GM12865 (cell line): Measurements from ENCODE around the gene RAPGEF2.
"Not testable (repeated sequence)": the region's sequence is repeated elsewhere in the genome, so short reads cannot be mapped to it uniquely, and the experiment has no call there.

Source experiments
- DNase-seq: peaks from one replicate; pipeline ENCODE4 v3.0.0; 2010; ENCODE audit warnings: low read depth
- H3K4me3 ChIP-seq: 2 replicates; pipeline ENCODE4 v1.5.1; 2011; ENCODE audit warnings: mild to moderate bottlenecking, low read depth, low read length, control low read depth
- TF ChIP-seq, protein P1 (sequence below): IDR thresholded peaks from 2 replicates; pipeline ENCODE4 v1.5.1; 2011; ENCODE audit warnings: low read length, control low read depth, low read depth, inconsistent platforms; ENCODE audit not compliant: insufficient read depth; ENCODE audit errors: missing control alignments

Gene RAPGEF2

DNA sequence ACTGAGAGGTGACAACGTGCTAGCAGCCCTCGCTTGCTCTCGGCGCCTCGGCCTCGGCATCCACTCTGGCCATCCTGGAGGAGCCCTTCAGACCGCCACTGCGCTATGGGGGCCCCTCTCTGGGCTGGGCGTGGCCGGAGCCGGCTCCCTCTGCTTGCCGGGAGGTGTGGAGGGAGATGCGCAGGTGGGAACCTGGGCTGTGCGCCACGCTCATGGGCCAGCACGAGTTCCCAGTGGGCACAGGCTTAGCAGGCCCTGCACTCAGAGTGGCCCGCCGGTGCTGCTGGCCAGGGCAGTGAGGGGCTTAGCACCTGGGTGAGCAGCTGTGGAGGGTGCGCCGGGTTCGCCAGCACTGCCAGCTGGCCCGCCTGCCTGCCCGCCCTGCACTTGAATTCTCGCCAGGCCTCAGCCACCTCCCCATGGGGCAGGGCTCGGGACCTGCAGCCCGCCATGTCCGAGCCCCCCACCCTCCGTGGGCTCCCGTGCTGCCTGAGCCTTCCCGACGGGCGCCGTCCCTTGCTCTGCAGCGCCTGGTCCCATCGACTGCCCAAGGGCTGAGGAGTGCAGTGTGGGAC lies 148.0 kb downstream of the RAPGEF2 start:
- DNase-seq, result no peak
- H3K4me3 ChIP-seq, result no peak overlapping the region
- TF ChIP-seq, protein P1, sequence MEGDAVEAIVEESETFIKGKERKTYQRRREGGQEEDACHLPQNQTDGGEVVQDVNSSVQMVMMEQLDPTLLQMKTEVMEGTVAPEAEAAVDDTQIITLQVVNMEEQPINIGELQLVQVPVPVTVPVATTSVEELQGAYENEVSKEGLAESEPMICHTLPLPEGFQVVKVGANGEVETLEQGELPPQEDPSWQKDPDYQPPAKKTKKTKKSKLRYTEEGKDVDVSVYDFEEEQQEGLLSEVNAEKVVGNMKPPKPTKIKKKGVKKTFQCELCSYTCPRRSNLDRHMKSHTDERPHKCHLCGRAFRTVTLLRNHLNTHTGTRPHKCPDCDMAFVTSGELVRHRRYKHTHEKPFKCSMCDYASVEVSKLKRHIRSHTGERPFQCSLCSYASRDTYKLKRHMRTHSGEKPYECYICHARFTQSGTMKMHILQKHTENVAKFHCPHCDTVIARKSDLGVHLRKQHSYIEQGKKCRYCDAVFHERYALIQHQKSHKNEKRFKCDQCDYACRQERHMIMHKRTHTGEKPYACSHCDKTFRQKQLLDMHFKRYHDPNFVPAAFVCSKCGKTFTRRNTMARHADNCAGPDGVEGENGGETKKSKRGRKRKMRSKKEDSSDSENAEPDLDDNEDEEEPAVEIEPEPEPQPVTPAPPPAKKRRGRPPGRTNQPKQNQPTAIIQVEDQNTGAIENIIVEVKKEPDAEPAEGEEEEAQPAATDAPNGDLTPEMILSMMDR, result no peak

DNA sequence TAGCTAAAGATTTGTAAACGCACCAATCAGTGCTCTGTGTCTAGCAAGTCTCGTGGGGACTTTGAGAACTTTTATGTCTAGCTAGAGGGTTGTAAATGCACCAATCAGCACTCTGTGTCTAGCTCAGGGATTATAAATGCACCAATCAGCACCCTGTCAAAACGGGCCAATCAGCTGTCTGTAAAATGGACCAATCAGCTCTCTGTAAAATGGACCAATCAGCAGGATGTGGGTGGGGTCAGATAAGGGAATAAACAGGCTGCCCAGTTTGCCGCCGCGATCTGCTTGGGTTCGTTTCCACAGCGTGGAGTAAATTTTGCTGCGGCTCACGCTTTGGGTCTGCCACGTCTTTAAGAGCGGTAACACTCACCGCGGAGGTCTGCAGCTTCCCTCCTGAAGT lies 148.7 kb downstream of the RAPGEF2 start:
- not testable (repeated sequence) for H3K4me3 ChIP-seq, DNase-seq

DNA sequence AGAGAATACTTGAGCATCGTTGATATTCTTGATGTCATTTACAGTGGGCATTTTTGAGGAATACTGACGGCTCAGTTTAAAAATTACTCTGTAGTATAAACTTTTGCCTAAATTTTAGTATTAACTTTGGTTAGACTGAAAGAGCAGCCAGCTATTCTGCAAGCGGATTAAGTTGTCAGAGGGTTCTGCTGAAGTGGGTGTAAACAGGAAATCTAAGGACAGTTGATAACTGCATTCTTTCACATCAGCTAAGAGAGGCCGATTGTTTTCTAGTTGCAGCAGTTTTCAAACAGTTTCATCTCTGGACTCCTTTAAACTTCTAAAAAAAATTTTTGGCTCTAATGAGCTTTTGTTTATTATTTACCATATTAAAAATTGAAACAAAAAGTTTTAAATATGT lies 149.6 kb downstream of the RAPGEF2 start:
- H3K4me3 ChIP-seq, result no peak overlapping the region
- TF ChIP-seq, protein P1, result no peak
- no peak for DNase-seq

DNA sequence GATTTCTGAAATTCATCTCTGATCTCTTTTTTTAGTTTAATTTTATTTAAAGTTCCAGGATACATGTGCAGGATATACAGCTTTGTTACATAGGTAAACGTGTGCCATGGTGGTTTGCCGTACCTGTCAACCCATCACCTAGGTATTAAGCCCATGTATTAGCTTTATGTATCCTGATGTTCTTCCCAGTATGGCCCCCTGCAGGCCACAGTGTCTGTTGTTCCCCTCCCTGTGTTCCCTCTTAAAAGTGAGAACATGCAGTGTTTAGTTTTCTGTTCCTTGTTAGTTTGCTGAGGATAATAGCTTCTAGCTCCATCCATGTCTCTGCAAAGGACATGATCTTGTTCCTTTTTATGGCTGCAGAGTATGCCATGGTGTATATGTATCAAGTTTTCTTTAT lies 153.2 kb downstream of the RAPGEF2 start:
- H3K4me3 ChIP-seq, result no peak overlapping the region
- no peak for DNase-seq
- TF ChIP-seq, protein P1, result no peak

DNA sequence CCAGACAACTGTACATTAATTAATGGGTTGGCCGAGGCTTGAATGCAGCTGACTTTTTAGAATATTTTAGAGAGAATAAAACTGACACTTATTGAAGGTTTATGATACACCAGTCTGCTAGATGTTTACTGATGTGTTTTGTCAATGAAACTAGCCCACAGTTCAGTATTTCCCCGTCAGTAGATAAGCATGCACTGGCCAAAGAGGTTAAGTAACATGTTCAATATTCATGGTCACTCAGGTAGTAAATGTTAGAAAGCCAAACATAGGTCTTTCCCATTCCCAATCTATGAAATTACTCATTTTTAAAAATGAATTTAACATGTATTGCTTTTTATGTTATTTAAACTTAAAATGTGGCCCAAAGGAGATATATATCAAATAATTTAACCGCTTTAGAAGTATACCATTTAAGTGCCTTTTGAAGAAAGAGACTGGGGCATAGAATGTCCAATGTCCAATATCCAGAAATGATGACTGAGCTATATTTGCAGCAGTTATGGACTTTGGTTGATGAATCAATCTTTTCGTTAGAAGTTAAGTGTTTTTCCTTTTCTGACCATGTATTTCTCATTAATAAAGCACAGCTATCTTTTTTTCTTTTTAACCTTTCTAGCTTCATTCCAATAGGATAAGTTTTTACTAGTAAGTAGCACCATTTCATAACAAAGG lies 156.1 kb downstream of the RAPGEF2 start:
- no peak for DNase-seq
- H3K4me3 ChIP-seq, result no peak overlapping the region
- TF ChIP-seq, protein P1, result no peak

DNA sequence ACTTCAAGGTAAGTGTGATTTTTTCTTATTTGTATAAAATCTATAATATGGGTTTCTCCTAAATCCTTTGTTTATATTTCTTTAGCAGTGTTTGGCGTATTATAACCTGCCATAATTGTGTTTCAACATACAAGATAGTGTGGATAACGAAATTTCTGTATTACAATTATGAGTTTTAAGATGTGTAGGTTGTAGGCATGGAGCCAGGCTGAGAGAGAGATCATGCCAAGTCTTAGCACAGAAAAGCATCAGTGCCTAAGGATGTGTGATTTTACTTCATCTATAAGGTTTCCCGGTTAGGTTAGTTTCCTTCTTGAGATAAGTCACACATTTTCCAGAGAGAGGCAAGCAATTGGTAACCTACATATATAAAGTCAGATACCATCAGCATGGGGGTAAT lies 161.2 kb downstream of the RAPGEF2 start:
- TF ChIP-seq, protein P1, result no peak

DNA sequence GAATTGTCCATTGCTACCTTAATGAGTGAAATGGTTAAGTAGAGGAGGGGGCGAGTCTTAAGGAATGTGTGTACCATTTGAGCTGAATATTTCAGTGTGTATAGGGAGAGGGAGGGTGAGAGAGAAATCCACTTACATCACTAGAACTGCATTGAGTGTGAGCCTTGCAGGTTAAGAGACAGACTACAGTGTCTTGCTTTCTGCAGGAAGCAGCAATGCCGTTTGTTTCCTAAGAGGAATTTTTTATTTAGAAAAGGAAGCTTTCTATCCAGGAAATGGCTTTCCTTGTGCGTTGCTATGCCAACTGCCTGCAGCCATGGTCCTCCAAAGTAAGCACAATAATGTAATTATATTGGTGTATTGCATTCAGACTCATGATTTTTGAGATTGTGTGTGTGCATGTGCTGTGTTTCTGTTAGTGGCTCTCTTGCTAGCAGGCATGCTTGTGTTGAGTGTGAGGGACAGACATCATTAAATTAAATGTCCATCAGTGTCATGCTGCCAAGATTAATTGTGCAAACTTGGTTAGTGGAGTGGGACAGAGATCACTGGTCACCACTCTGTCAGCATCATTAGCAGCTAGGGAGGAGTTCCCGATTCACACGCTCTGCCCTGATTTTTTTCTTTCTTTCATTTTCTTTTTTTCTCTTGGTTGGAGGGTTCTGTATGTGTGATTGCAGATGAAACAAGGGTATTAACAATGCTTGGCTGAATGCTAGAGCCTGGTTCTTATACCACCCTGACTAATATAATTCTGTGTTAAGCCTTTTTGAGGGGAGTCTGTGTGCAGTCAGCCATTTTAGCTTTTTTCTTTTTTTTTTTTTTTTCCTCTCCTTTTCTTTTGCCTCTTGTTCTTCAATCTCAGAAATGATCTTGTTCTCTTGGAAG lies 164.3 kb downstream of the RAPGEF2 start:
- DNase-seq, result no peak
- H3K4me3 ChIP-seq, result no peak overlapping the region
- TF ChIP-seq, protein P1, result no peak

More for the DNA sequence above, 161.2 kb downstream of the RAPGEF2 start:
- no peak for DNase-seq
- no peak overlapping the region for H3K4me3 ChIP-seq
